AG04450 (cell line): ENCODE data around the gene OR51A7. TPM values are rescaled to one million over a fixed set of nuclear protein-coding genes. Genes with fewer than 3 reads are reported as not detected.

Experiments
- CTCF ChIA-PET: fragments of 300-600, 350-600 bp; formaldehyde crosslinking; extraction: SDS; loops from one replicate; lab custom pipeline; 2022; ENCODE audit warnings: antibody characterized with exemption, inconsistent platforms; lab: Charles Lee
- POLR2A ChIA-PET: fragments of 350-600 bp; formaldehyde crosslinking; extraction: SDS; loops from one replicate; lab custom pipeline; 2021; ENCODE audit warnings: antibody characterized with exemption, inconsistent platforms; lab: Yijun Ruan, JAX
- DNase-seq: peaks from one replicate; pipeline ENCODE4 v3.0.0-alpha.2; 2011; ENCODE audit warnings: low read depth, low spot score
- H3K27ac ChIP-seq: one replicate; pipeline ENCODE4 v1.5.1; 2012; ENCODE audit warnings: low read depth, low read length, control low read depth
- H3K27me3 ChIP-seq: one replicate; pipeline ENCODE4 v1.6.0; 2012; ENCODE audit warnings: low read length; ENCODE audit not compliant: control insufficient read depth, insufficient read depth
- H3K4me3 ChIP-seq: 2 replicates; pipeline ENCODE4 v1.5.1; 2011; ENCODE audit warnings: mild to moderate bottlenecking, low read depth, low read length, control low read depth
- H3K9me3 ChIP-seq: 2 replicates; pipeline ENCODE4 v1.5.1; 2012; ENCODE audit warnings: low read length; ENCODE audit not compliant: control insufficient read depth, insufficient read depth
- CTCF ChIP-seq: IDR thresholded peaks from 2 replicates; pipeline ENCODE4 v1.5.1; 2011; ENCODE audit warnings: low read depth, low read length, control low read depth, inconsistent platforms
- polyA plus RNA-seq: library from polyadenylated mRNA; depleted of rRNA; stranded (reverse); fragments of >200 nt; gene quantifications from 2 replicates; pipeline ENCODE4 v1.2.3, GENCODE V29; 2011

Gene OR51A7
- polyA plus RNA-seq, 1 experiment = not detected

GRCh38 chr11:4887591-4887990 lies 16.0 kb upstream of the OR51A7 start:
- no peak for TF ChIP-seq CTCF
- no peaks in the 10 kb centered on the region for H3K27me3 ChIP-seq
- DNase-seq = no peak
- POLR2A ChIA-PET = no interaction called here
- no peaks in the 10 kb centered on the region for H3K9me3 ChIP-seq
- no peak overlapping the region for H3K27ac ChIP-seq
- CTCF ChIA-PET = interaction anchor here (1.4 kb wide), 1 partner anchor 251 kb away, joined by 3 read pairs; no protein-coding TSS in a partner anchor
- H3K4me3 ChIP-seq = no peak overlapping the region

- no peak overlapping the region for H3K27ac ChIP-seq
- H3K9me3 ChIP-seq = no peaks in the 10 kb centered on the region
- H3K27me3 ChIP-seq = no peaks in the 10 kb centered on the region
- no peak for DNase-seq
- POLR2A ChIA-PET = no interaction called here
- no peak overlapping the region for H3K4me3 ChIP-seq
- CTCF ChIA-PET = no interaction called here
- TF ChIP-seq CTCF = no peak
These were observed 13.3 kb upstream of the OR51A7 start for GRCh38 chr11:4890279-4890678.

GRCh38 chr11:4891996-4892640 lies 11.5 kb upstream of the OR51A7 start:
- ChIA-PET POLR2A (no interaction called here), CTCF (interaction anchor here (1.0 to 1.7 kb wide), 3 partner anchors 8 to 37 kb away, joined by 3 to 4 read pairs (median 3); no protein-coding TSS in a partner anchor)
- Histone ChIP-seq H3K27ac (no peak overlapping the region), H3K9me3 (no peaks in the 10 kb centered on the region), H3K27me3 (no peaks in the 10 kb centered on the region), H3K4me3 (no peak overlapping the region)
- peak; percentile 44 for TF ChIP-seq CTCF
- DNase-seq = peak; percentile 77

GRCh38 chr11:4916581-4916980 lies 13.0 kb downstream of the OR51A7 start:
- TF ChIP-seq CTCF = no peak
- no peak overlapping the region for H3K27ac ChIP-seq
- CTCF ChIA-PET = interaction anchor here (0.6 to 1.4 kb wide), 2 partner anchors 280 to 868 kb away, joined by 3 to 4 read pairs; partner anchors contain the start of gene OR51D1

GRCh38 chr11:4919250-4919649 lies 15.7 kb downstream of the OR51A7 start, which contains the start of gene OR51G2:
Gene OR51G2 (minus strand): TSS chr11:4919350. CDS start chr11:4915663, 3,687 bp downstream.
- Histone ChIP-seq H3K27me3 (no peaks in the 10 kb centered on the region), H3K27ac (no peak within 1 kb of the TSS), H3K4me3 (no peak within 1 kb of the TSS), H3K9me3 (no peaks in the 10 kb centered on the region)
- ChIA-PET CTCF (interaction anchor here (0.6 to 1.7 kb wide), 2 partner anchors 282 to 1078 kb away, joined by 3 to 5 read pairs; partner anchors contain the start of gene OR51D1), POLR2A (no interaction called here)
- TF ChIP-seq CTCF = no peak
- DNase-seq = no peak

More at GRCh38 chr11:4916581-4916980, 13.0 kb downstream of the OR51A7 start:
- Histone ChIP-seq H3K27me3 (no peaks in the 10 kb centered on the region), H3K4me3 (no peak overlapping the region), H3K9me3 (no peaks in the 10 kb centered on the region)
- POLR2A ChIA-PET = no interaction called here
- DNase-seq = no peak
